Neural progenitor cell (in vitro differentiated cells): ENCODE data around the gene RUBCN. TPM values are rescaled to one million over a fixed set of nuclear protein-coding genes. Genes with fewer than 3 reads are reported as not detected.

Experiments used
- DNase-seq: peaks from one replicate; pipeline ENCODE4 v3.0.0-alpha.2; 2016; ENCODE audit warnings: low spot score
- H2AFZ ChIP-seq: fragments of 200-600 bp; sonication (generic); replicated peaks from 2 replicates; pipeline ENCODE4 v1.6.1; 2016; ENCODE audit warnings: antibody characterized with exemption
- H3F3A ChIP-seq: fragments of 200-600 bp; sonication (generic); 2 replicates; pipeline ENCODE4 v1.6.1; 2016; ENCODE audit warnings: antibody characterized with exemption, low read depth
- H3K27ac ChIP-seq: fragments of 200-600 bp; sonication (generic); 2 replicates; pipeline ENCODE4 v1.5.1; 2016; ENCODE audit warnings: mild to moderate bottlenecking
- H3K27me3 ChIP-seq: fragments of 200-600 bp; sonication (generic); 2 replicates; pipeline ENCODE4 v1.6.1; 2016; ENCODE audit warnings: mild to moderate bottlenecking, moderate library complexity
- H3K36me3 ChIP-seq: fragments of 200-600 bp; sonication (generic); 2 replicates; pipeline ENCODE4 v1.5.1; 2016
- H3K4me1 ChIP-seq: fragments of 200-600 bp; sonication (generic); 2 replicates; pipeline ENCODE4 v1.6.1; 2016; ENCODE audit warnings: mixed run types
- H3K4me2 ChIP-seq: fragments of 200-600 bp; sonication (generic); 2 replicates; pipeline ENCODE4 v1.6.1; 2016
- H3K4me3 ChIP-seq: fragments of 200-600 bp; sonication (generic); 2 replicates; pipeline ENCODE4 v1.5.1; 2016
- H3K79me2 ChIP-seq: fragments of 200-600 bp; sonication (generic); 2 replicates; pipeline ENCODE4 v1.6.1; 2016; ENCODE audit warnings: low read depth
- H3K9ac ChIP-seq: fragments of 200-600 bp; sonication (generic); 2 replicates; pipeline ENCODE4 v1.6.1; 2016
- H3K9me3 ChIP-seq: fragments of 200-600 bp; sonication (generic); 2 replicates; pipeline ENCODE4 v1.5.1; 2016; ENCODE audit warnings: low read depth
- H4K20me1 ChIP-seq: fragments of 200-600 bp; sonication (generic); 2 replicates; pipeline ENCODE4 v1.6.1; 2016; ENCODE audit warnings: low read depth
- H3K27ac Mint-ChIP-seq: 3 replicates; pipeline ENCODE4 v1.8.0; 2021; ENCODE audit warnings: mixed read lengths
- H3K27me3 Mint-ChIP-seq: 2 replicates; pipeline ENCODE4 v1.8.0; 2022; ENCODE audit warnings: low read depth, mild to moderate bottlenecking, inconsistent platforms, moderate library complexity, mixed read lengths; ENCODE audit not compliant: insufficient read depth
- H3K36me3 Mint-ChIP-seq: 3 replicates; pipeline ENCODE4 v1.8.0; 2021; ENCODE audit warnings: mixed read lengths
- H3K4me1 Mint-ChIP-seq: 3 replicates; pipeline ENCODE4 v1.8.0; 2021; ENCODE audit warnings: mixed read lengths
- H3K4me3 Mint-ChIP-seq: 3 replicates; pipeline ENCODE4 v1.8.0; 2021; ENCODE audit warnings: mild to moderate bottlenecking, moderate library complexity, mixed read lengths
- H3K9me3 Mint-ChIP-seq: 3 replicates; pipeline ENCODE4 v1.8.0; 2020; ENCODE audit warnings: mixed read lengths
- EZH2 ChIP-seq: fragments of 200-600 bp; sonication (generic); IDR thresholded peaks from 2 replicates; pipeline ENCODE4 v1.6.1; 2017; ENCODE audit warnings: antibody characterized with exemption, mild to moderate bottlenecking, moderate library complexity
- EZH2phosphoT487 ChIP-seq: fragments of 200-600 bp; sonication (generic); IDR thresholded peaks from 2 replicates; pipeline ENCODE4 v1.6.1; 2017; ENCODE audit warnings: antibody characterized with exemption
- total RNA-seq: library from RNA; depleted of rRNA; stranded (reverse); fragments of >200 nt; gene quantifications from 2 replicates; pipeline ENCODE4 v1.2.3, GENCODE V29; 2015; ENCODE audit warnings: low replicate concordance
- TF ChIP-seq, protein P1 (sequence below): fragments of 200-600 bp; sonication (generic); IDR thresholded peaks from 2 replicates; pipeline ENCODE4 v1.5.1; 2017; ENCODE audit warnings: antibody characterized with exemption, mild to moderate bottlenecking

Gene RUBCN
- total RNA-seq, 1 donor from 2014 or later = 6.4 TPM

DNA sequence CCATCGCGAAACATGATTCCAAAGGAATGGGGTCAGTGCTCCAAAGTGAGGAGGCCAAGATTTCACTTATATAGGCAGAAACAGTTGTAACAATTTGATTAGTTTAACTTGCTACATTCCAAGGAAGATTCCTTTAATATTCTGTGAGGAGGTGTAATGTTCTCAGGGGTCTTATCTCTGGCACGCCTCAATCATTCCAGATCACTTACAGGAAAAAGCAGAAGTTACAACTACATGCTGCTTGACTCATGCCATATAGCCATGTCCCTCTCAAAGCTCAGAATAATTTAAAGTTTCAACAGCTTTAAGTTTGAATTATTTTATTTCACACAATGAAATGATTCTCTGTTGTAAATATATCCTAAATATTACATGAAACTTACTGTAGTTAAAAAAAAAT is 9.5 kb upstream of the RUBCN start:
- no peaks in the 10 kb centered on the region for H3K36me3 ChIP-seq
- H3K9me3 Mint-ChIP-seq = peaks cover 4% of the 10 kb centered on the region
- no peak overlapping the region for H2AFZ ChIP-seq
- no peak overlapping the region for H3K4me3 ChIP-seq
- no peaks in the 10 kb centered on the region for H3K9me3 ChIP-seq
- peaks cover 3% of the 10 kb centered on the region for H3K79me2 ChIP-seq
- DNase-seq = no peak
- no peak overlapping the region for H3K9ac ChIP-seq
- no peak overlapping the region for H3K27ac ChIP-seq
- peaks cover 12% of the 10 kb centered on the region for H3K27me3 Mint-ChIP-seq
- H3K27me3 ChIP-seq = peaks cover 21% of the 10 kb centered on the region
- peaks cover 19% of the 10 kb centered on the region for H3K4me1 Mint-ChIP-seq
- peaks cover 7% of the 10 kb centered on the region for H4K20me1 ChIP-seq
- no peak for TF ChIP-seq EZH2
- TF ChIP-seq, protein P1, sequence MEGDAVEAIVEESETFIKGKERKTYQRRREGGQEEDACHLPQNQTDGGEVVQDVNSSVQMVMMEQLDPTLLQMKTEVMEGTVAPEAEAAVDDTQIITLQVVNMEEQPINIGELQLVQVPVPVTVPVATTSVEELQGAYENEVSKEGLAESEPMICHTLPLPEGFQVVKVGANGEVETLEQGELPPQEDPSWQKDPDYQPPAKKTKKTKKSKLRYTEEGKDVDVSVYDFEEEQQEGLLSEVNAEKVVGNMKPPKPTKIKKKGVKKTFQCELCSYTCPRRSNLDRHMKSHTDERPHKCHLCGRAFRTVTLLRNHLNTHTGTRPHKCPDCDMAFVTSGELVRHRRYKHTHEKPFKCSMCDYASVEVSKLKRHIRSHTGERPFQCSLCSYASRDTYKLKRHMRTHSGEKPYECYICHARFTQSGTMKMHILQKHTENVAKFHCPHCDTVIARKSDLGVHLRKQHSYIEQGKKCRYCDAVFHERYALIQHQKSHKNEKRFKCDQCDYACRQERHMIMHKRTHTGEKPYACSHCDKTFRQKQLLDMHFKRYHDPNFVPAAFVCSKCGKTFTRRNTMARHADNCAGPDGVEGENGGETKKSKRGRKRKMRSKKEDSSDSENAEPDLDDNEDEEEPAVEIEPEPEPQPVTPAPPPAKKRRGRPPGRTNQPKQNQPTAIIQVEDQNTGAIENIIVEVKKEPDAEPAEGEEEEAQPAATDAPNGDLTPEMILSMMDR = no peak
- TF ChIP-seq EZH2phosphoT487 = no peak
- peaks cover 32% of the 10 kb centered on the region for H3F3A ChIP-seq
- H3K4me1 ChIP-seq = peaks cover 3% of the 10 kb centered on the region
- no peak overlapping the region for H3K27ac Mint-ChIP-seq
- no peak overlapping the region for H3K4me3 Mint-ChIP-seq
- H3K4me2 ChIP-seq = no peak overlapping the region
- H3K36me3 Mint-ChIP-seq = no peaks in the 10 kb centered on the region

DNA sequence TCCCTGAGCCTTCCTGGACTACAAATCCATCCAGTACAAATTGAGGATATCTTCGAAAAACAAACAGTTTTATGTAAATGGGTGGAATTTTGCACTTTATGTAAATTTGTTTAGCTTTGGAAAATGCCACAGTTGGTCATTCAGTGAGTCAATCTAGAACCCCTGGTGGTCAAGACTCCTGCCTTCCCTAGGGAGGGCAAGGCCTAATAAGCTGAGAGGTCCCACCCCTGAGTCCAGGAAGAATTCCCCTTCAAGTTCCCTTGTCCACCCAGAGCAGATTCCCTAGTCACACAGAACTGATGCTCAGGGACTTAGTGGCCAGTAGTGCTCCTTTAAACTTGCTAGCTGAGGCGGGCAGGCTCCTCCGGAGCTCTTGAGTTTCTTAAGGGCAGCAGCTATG is 6.1 kb upstream of the RUBCN start:
- Histone ChIP-seq H3K27me3 (no peaks in the 10 kb centered on the region), H4K20me1 (no peaks in the 10 kb centered on the region), H3K36me3 (no peaks in the 10 kb centered on the region), H2AFZ (no peak overlapping the region), H3K9ac (no peak overlapping the region), H3K27ac (no peak overlapping the region), H3K79me2 (no peaks in the 10 kb centered on the region), H3K4me1 (no peaks in the 10 kb centered on the region), H3K9me3 (no peaks in the 10 kb centered on the region), H3K4me2 (no peak overlapping the region), H3K4me3 (no peak overlapping the region), H3F3A (peaks cover 5% of the 10 kb centered on the region)
- no peak for TF ChIP-seq EZH2phosphoT487
- TF ChIP-seq, protein P1 = no peak
- TF ChIP-seq EZH2 = no peak
- Mint-ChIP-seq H3K27ac (no peak overlapping the region), H3K27me3 (peaks cover 6% of the 10 kb centered on the region), H3K4me3 (no peak overlapping the region), H3K9me3 (peaks cover 4% of the 10 kb centered on the region), H3K36me3 (no peaks in the 10 kb centered on the region), H3K4me1 (peaks cover 9% of the 10 kb centered on the region)
- DNase-seq = no peak

DNA sequence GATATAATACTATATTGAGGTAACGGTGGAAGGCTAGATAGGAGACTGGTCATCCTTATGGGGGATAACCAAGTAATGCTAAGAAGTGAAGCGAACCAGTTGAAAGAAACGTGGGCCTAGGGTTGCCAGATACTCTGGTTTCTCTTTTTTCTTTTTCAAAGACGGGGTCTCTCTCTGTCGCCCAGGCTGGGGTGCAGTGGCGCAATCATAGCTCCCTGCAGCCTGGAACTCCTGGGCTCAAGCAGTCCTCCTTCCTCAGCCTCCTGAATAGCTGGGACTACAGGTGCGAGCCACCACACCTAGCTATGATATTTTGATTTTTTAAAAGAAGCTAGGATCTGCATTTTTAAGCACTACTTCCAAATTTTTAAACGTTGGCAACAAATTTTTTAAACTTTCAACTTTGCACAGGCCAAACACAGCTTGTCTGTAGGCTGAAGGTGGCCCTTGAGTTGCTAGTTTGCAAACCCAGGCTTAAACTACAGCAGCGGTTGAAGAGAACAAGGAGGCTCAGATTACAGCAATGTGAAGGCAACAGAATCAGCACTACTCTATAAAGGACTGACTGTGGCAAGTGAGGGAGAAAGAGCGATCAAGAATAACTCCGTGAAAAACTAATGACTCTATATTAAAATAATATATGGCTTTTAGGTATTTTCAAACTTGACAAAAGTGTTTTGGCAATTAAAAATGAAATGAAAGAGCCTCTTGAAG is 1.2 kb upstream of the RUBCN start:
- Histone ChIP-seq H3F3A (peaks cover 11% of the 10 kb centered on the region), H3K4me3 (peak overlapping the region; percentile 88), H4K20me1 (peaks cover 11% of the 10 kb centered on the region), H3K27me3 (no peaks in the 10 kb centered on the region), H3K79me2 (peaks cover 23% of the 10 kb centered on the region), H3K36me3 (no peaks in the 10 kb centered on the region), H3K4me1 (peaks cover 5% of the 10 kb centered on the region), H3K9me3 (no peaks in the 10 kb centered on the region), H3K27ac (no peak overlapping the region), H2AFZ (peak overlapping the region; percentile 92), H3K4me2 (peak overlapping the region; percentile 82), H3K9ac (peak overlapping the region; percentile 36)
- H3K27me3 Mint-ChIP-seq = peaks cover 5% of the 10 kb centered on the region
- peak overlapping the region; percentile 94 for H3K4me3 Mint-ChIP-seq
- no peak overlapping the region for H3K27ac Mint-ChIP-seq
- TF ChIP-seq, protein P1 = no peak
- TF ChIP-seq EZH2 (no peak), EZH2phosphoT487 (no peak)
- peaks cover 22% of the 10 kb centered on the region for H3K4me1 Mint-ChIP-seq
- no peaks in the 10 kb centered on the region for H3K9me3 Mint-ChIP-seq
- H3K36me3 Mint-ChIP-seq = no peaks in the 10 kb centered on the region
- no peak for DNase-seq
